IPS-NIHi11 (cell line): ENCODE measurements around the gene ZNF385D.

Experiments
- DNase-seq: peaks from one replicate; pipeline ENCODE4 v3.0.0; 2012; ENCODE audit warnings: mixed read lengths, low spot score

Gene ZNF385D

DNA sequence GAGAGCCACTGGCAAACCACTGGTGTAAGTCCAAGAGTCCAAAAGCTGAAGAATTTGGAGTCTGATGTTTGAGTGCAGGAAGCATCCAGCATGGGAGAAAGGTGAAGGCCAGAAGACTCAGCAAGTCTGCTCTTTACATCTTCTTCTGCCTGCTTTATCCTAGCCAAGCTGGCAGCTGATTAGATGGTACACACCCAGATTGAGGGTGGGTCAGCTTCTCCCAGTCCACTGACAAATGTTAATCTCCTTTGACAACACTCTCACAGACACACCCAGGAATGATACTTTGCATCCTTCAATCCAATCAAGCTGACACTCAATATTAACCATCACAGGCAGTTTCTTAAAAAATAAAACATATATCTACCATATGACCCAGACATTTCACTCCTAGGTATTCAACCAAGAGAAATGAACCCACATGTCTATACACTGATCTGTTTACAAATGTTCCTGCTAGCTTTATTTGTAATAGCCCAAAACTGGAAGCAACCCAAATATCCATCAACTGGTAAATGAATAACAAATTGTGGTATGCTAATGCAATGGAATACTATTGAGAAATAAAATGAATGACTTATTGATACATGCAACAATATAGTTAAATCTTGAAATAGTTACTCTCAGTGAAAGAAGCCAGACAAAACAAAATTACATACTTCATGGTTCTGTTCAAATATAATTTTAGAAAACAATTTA is 373.8 kb downstream of the ZNF385D start:
- DNase-seq, result no peak

DNA sequence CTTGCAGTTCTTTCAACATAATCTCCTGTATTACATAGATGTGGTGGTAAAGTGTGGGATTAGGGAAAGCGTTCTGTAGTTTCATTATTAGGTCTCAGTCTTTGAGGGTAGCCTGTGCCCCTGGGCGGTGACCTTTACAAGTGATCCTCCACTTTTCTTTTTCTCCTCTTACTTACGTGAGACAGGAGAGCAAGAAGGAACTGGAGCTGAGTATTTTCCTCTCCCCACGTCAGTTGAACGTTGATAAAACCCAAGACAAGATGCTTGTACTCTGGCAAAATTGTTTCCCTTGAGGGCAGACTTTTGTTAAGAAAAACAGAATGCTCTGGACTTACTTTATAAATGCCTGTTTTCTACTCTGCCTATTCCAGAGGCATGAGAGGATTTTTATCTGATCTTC is 378.7 kb downstream of the ZNF385D start:
- DNase-seq, result no peak
